GM12872 (cell line): Measurements from ENCODE around the gene HADHA.

Source experiments
- CTCF ChIP-seq: IDR thresholded peaks from 3 replicates; pipeline ENCODE4 v1.5.1; 2011; ENCODE audit warnings: low read depth, mild to moderate bottlenecking, low read length, moderate library complexity; ENCODE audit not compliant: insufficient read depth

The HADHA gene

GRCh38 chr2:26241928-26242436 is 2.5 kb downstream of the HADHA start:
- no peak for TF ChIP-seq CTCF

GRCh38 chr2:26238311-26238958 is 6.0 kb downstream of the HADHA start:
- TF ChIP-seq CTCF, result no peak

GRCh38 chr2:26237868-26238267 is 6.6 kb downstream of the HADHA start:
- TF ChIP-seq CTCF, result no peak

GRCh38 chr2:26235089-26235488 is 9.3 kb downstream of the HADHA start:
- 0 out of 3 replicates have a peak, but pooled peaks have one; percentile 10 for TF ChIP-seq CTCF

- no peak for TF ChIP-seq CTCF
These were observed 13.6 kb downstream of the HADHA start for GRCh38 chr2:26230806-26231205.

- TF ChIP-seq CTCF, result no peak
These were observed 14.8 kb downstream of the HADHA start for GRCh38 chr2:26229595-26229994.

- TF ChIP-seq CTCF, result no peak
These were observed 20.3 kb downstream of the HADHA start for GRCh38 chr2:26224095-26224494.
